AG09319 (cell line): Measurements from ENCODE around the gene HSPA1L.

Source experiments
- DNase-seq: peaks from one replicate; pipeline ENCODE4 v3.0.0-alpha.2; 2010; ENCODE audit warnings: low read depth; ENCODE audit errors: extremely low read depth
- CTCF ChIP-seq: IDR thresholded peaks from 2 replicates; pipeline ENCODE4 v1.5.1; 2011; ENCODE audit warnings: low read depth, mild to moderate bottlenecking, inconsistent platforms, low read length, moderate library complexity

The HSPA1L gene

GRCh38 chr6:31778999-31779885 is 35.8 kb downstream of the HSPA1L start:
- no peak for TF ChIP-seq CTCF
- no peak for DNase-seq

DNA sequence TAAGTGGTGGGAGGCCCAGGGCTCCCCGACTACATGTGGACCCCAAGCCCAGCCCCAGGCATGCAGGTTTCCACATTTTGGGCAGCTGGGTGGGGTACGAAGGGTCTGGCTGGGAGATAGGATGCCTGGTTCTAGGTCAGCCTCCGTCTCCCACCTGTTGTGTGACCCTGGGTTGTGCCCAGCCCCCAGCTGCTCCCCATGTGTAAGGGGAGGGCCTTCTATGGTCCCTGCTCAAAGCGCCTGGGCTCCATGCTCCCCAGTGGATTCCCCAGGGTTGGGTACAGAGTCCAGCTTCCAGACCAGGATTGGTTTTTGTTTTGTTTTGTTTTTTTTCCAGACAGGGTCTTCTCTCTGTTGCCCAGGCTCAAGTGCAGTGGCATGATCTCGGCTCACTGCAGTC is 36.9 kb downstream of the HSPA1L start:
- DNase-seq: no peak
- TF ChIP-seq CTCF: no peak

DNA sequence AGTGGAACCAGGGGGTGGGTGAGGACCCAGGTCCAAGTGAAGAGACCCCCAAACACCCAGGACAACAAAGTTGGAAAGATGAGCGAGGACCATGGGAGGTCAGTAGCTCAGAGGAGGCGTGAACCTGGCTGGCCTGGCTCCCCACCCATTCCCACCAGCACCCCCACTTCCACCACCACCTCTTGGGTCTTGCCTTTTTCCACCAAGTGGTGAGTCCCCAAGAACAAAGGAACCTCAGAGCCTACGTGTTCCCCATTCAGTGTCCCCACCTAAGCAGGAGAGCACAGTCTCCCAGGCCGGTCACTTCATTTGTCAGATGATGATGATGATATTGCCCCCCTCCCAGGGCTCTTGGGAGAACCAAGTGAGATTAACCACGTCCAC is 37.4 kb downstream of the HSPA1L start:
- no peak for DNase-seq
- TF ChIP-seq CTCF: no peak

DNA sequence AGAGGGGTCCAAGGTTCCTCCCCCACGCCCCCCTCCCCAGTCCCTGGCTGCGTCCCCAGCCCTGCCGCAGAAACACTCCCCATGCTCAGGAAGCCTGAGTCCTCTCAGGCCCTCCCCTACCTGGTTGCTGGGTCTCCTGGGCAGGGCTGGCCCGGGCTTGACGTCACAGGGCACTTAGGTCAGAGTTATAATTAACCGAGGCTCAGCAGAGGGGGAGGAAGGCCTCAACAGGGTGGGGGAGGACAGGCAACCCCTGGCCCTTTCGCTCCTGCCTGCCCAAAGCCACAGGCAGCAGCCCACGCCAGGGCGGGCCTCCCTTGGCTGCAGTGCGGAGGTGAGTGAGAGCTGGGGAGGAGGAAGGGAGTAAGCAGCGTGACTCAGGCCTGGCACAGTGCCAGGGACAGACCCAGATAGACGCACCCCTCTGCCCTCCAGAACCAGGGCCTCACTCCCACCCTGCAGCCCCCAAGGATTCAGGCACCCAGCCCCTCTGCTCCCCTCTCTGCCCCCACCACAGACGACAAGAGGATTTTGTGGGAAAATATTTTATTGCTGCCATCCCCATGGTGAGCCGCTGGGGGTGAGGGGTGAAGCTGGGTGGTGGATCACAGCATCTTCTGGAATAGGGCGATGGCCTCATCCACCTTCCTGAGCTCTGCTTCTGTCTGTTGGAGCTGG is 38.0 kb downstream of the HSPA1L start, which contains the start of gene VWA7:
VWA7 (minus strand) TSS at position 340 of the 678 bp plus-strand sequence. CDS start 549 bp downstream, outside the sequence.
- DNase-seq: no peak
- TF ChIP-seq CTCF: no peak

DNA sequence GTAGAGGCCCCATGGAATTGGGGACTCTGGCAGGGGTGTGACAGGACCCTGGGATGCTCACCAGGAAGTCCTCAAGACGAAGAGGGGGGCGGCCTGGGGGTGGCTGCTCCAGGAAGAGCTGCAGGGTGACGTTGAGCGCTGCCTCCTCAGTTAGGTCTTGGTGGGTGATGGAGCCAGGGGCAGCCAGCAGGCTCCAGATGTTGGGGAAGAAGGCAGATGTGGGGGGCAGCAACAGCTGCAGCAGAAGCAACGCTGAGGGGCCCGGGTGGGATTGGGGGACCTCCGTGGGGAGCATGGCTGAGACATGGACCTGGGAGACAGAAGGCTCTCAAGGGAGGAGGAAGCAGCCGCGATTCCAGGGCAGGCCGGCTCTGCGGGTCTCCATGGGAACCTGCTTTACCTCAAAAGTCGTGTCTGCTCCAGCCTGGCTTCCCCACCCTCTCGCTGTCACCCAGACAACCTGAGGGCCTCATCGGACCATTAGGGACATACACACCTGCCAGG is 38.5 kb downstream of the HSPA1L start:
- DNase-seq: no peak
- TF ChIP-seq CTCF: no peak

GRCh38 chr6:31775633-31776484 is 39.2 kb downstream of the HSPA1L start:
- no peak for TF ChIP-seq CTCF
- DNase-seq: no peak
